A549 (cell line): ENCODE results near the gene RAPGEF6. TPM values are rescaled to one million over a fixed set of nuclear protein-coding genes. Genes with fewer than 3 reads are reported as not detected.

Experiments used
- ATAC-seq, 2 experiments: fragments of 200-7000 bp in 1 of 2; fragments of >200 bp in 1 of 2; cut with Nextera tagmentation in 1 of 2; cut with Tn5 transposase in 1 of 2; 3 replicates each; pipeline versions ENCODE4 v1.8.0 to v1.9.1; 2018 to 2020; ENCODE audit warnings: mild to moderate bottlenecking in 1 of 2, moderate library complexity in 1 of 2
- CTCF ChIA-PET: fragments of 300-600 bp; sonication (Branson Sonifier 250); formaldehyde crosslinking; extraction: SDS; loops from one replicate; lab custom pipeline; 2021; ENCODE audit warnings: antibody characterized with exemption, inconsistent platforms; lab: Yijun Ruan, JAX
- POLR2A ChIA-PET: fragments of 350-600 bp; formaldehyde crosslinking; extraction: SDS; loops from one replicate; lab custom pipeline; 2021; ENCODE audit warnings: antibody characterized with exemption, inconsistent platforms; lab: Yijun Ruan, JAX
- DNase-seq, 2 experiments: peaks; one replicate each; pipeline versions ENCODE4 v3.0.0 to v3.0.0-alpha.2; 2011 to 2016; ENCODE audit warnings: low read depth in 1 of 2, low spot score in 1 of 2
- FAIRE-seq: peaks from 2 replicates; lab custom pipeline; 2011; peaks lifted over from hg19 to GRCh38; lab: Jason Lieb, UNC
- H3K27ac ChIP-seq, 2 experiments: fragments of >200 bp; sonication (Bioruptor Twin); formaldehyde crosslinking; 3 replicates each; pipeline ENCODE4 v1.5.1; 2016 to 2017
- H3K4me1 ChIP-seq: fragments of >200 bp; sonication (Bioruptor Twin); formaldehyde crosslinking; 3 replicates; pipeline ENCODE4 v1.6.1; 2016
- H3K4me2 ChIP-seq: fragments of >200 bp; sonication (Bioruptor Twin); formaldehyde crosslinking; 3 replicates; pipeline ENCODE4 v1.6.1; 2016
- H3K4me3 ChIP-seq: fragments of >200 bp; sonication (Bioruptor Twin); formaldehyde crosslinking; 3 replicates; pipeline ENCODE4 v1.5.1; 2016
- H3K9me3 ChIP-seq: fragments of >200 bp; sonication (Bioruptor Twin); formaldehyde crosslinking; 3 replicates; pipeline ENCODE4 v1.6.1; 2016
- CBX2 ChIP-seq: fragments of 200-600 bp; sonication (generic); IDR thresholded peaks from 2 replicates; pipeline ENCODE4 v1.6.1; 2016; ENCODE audit warnings: low read depth, mild to moderate bottlenecking, borderline replicate concordance
- CHD4 ChIP-seq: fragments of 200-600 bp; sonication (generic); IDR thresholded peaks from 2 replicates; pipeline ENCODE4 v1.6.1; 2016; ENCODE audit warnings: antibody characterized with exemption, mild to moderate bottlenecking, borderline replicate concordance
- EHF ChIP-seq: fragments of 250-450 bp; sonication (Bioruptor Pico); IDR thresholded peaks from 2 replicates; pipeline ENCODE4 v1.5.0; 2020; ENCODE audit warnings: mild to moderate bottlenecking
- EP300 ChIP-seq, 2 experiments: fragments of >200 bp; sonication (Bioruptor Twin); formaldehyde crosslinking; IDR thresholded peaks; 2 replicates in 1 of 2; 3 replicates in 1 of 2; pipeline ENCODE4 v1.6.1; 2016 to 2017
- HOXB13 ChIP-seq: fragments of 250-450 bp; sonication (Bioruptor Pico); IDR thresholded peaks from 2 replicates; pipeline ENCODE4 v1.5.0; 2020; ENCODE audit warnings: low read depth, mild to moderate bottlenecking, moderate library complexity
- HOXB5 ChIP-seq: fragments of 250-450 bp; sonication (Bioruptor Pico); IDR thresholded peaks from 2 replicates; pipeline ENCODE4 v1.5.0; 2020; ENCODE audit warnings: mild to moderate bottlenecking, moderate library complexity
- MAFK ChIP-seq: fragments of 450-650 bp; IDR thresholded peaks from 2 replicates; pipeline ENCODE4 v1.6.1; 2014; ENCODE audit not compliant: partially characterized antibody
- MAZ ChIP-seq: fragments of 150-350 bp; IDR thresholded peaks from 2 replicates; pipeline ENCODE4 v1.6.1; 2014; ENCODE audit warnings: antibody characterized with exemption, low read depth, low read length, borderline replicate concordance
- NPAS2 ChIP-seq: fragments of 250-450 bp; sonication (Bioruptor Pico); IDR thresholded peaks from 2 replicates; pipeline ENCODE4 v1.8.0; 2022; ENCODE audit warnings: mild to moderate bottlenecking, moderate library complexity, borderline replicate concordance
- NR3C1 ChIP-seq: fragments of >200 bp; sonication (Bioruptor Twin); formaldehyde crosslinking; IDR thresholded peaks from 3 replicates; pipeline ENCODE4 v1.6.1; 2017
- POLR2A ChIP-seq: IDR thresholded peaks from 2 replicates; pipeline ENCODE4 v1.6.1; 2012; ENCODE audit warnings: mild to moderate bottlenecking, low read length
- RARB ChIP-seq: fragments of 250-450 bp; sonication (Bioruptor Pico); IDR thresholded peaks from 2 replicates; pipeline ENCODE4 v1.8.0; 2021; ENCODE audit warnings: mild to moderate bottlenecking, moderate library complexity
- RCOR1 ChIP-seq: fragments of 150-350 bp; IDR thresholded peaks from 2 replicates; pipeline ENCODE4 v1.6.1; 2014; ENCODE audit warnings: antibody characterized with exemption, low read length, low read depth
- REST ChIP-seq: fragments of 200-600 bp; sonication (generic); IDR thresholded peaks from 2 replicates; pipeline ENCODE4 v1.6.1; 2016; ENCODE audit warnings: antibody characterized with exemption, mild to moderate bottlenecking, moderate library complexity
- RFX5 ChIP-seq: fragments of 450-650 bp; IDR thresholded peaks from 2 replicates; pipeline ENCODE4 v1.7.1; 2014; ENCODE audit warnings: antibody characterized with exemption, mild to moderate bottlenecking, moderate library complexity
- SMC3 ChIP-seq: fragments of >200 bp; sonication (Bioruptor Twin); formaldehyde crosslinking; IDR thresholded peaks from 3 replicates; pipeline ENCODE4 v1.6.1; 2018; ENCODE audit warnings: inconsistent platforms
- SREBF2 ChIP-seq: fragments of 450-650 bp; IDR thresholded peaks from 2 replicates; pipeline ENCODE4 v1.6.1; 2014; ENCODE audit warnings: mild to moderate bottlenecking, moderate library complexity
- ZC3H11A ChIP-seq: fragments of 450-650 bp; IDR thresholded peaks from 2 replicates; pipeline ENCODE4 v1.6.1; 2014; ENCODE audit warnings: antibody characterized with exemption, mild to moderate bottlenecking
- ZSCAN20 ChIP-seq: fragments of 250-450 bp; sonication (Bioruptor Pico); IDR thresholded peaks from 2 replicates; pipeline ENCODE4 v1.8.0; 2022; ENCODE audit warnings: mild to moderate bottlenecking, moderate library complexity
- WGBS: methylation state at CpG from one replicate; pipeline ENCODE4 v1.1.6; 2017; ENCODE audit errors: missing lambda C conversion rate; 5-methylcytosine and 5-hydroxymethylcytosine counted together
- polyA plus RNA-seq, 4 experiments: library from polyadenylated mRNA; depleted of rRNA in 3 of 4; stranded (reverse); fragments of >200 nt; fragmentation: RNase III in 1 of 4; extraction: RNeasy Plus Mini Kit Qiagen cat#74134 plus additional on column Dnase treatment in 1 of 4; gene quantifications; 2 replicates in 3 of 4; 3 replicates in 1 of 4; pipeline ENCODE4 v1.2.3, GENCODE V29; 2011 to 2017
- TF ChIP-seq, protein P1 (sequence below): IDR thresholded peaks from 2 replicates; pipeline ENCODE4 v1.6.1; 2012
- TF ChIP-seq, protein P2 (sequence below): fragments of 450-650 bp; IDR thresholded peaks from 2 replicates; pipeline ENCODE4 v1.6.1; 2014; ENCODE audit warnings: antibody characterized with exemption
- TF ChIP-seq, protein P3 (sequence below): fragments of 250-450 bp; sonication (Bioruptor Pico); IDR thresholded peaks from 2 replicates; pipeline ENCODE4 v1.5.0; 2020; ENCODE audit warnings: low read depth, mild to moderate bottlenecking, moderate library complexity
- TF ChIP-seq, protein P4 (sequence below): fragments of 150-350 bp; IDR thresholded peaks from 2 replicates; pipeline ENCODE4 v1.6.1; 2014; ENCODE audit warnings: low read depth, mild to moderate bottlenecking, low read length

Gene RAPGEF6
- polyA plus RNA-seq, 2 of the 4 experiments (the other 2 are of a cell fraction) = 5.9 to 15.2 TPM

DNA sequence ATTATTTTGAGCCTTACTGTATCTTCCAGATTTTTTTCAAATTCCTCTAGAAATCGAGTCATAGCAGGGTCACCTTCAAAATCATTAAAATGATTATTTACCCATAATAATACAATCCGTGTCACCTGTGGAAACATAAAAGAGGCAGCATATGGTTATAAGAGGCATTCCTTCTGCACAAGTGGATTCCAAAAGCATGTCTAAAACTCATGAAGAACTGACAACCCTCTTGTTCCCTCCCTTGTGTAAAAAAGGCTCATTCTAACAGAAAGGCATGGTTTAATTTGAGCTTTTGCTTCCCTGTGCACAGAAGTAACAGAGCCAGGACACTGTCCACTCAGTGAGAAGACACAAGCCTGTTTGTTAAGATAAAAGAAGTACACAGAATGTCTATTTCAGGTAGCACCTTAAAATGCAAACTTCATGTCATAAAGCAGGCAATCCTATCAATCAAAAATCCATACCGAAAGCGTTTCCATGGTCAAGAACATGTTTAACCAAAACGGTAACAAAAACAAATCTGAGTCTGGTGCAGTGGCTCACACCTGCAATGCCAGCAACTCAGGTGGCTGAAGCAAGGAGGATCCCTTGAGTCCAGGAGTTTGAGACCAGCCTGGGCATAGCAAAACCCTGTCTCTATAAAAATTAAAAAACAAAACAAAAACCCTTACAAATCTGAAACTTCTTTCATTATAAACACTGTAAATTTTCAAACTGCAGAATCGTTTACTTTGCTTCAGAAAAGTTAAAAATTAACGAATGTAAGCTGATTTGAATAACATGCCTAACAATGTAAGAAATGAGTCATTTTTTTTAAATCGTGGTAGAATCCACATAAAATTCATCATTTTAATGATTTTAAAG, 139.3 kb downstream of the RAPGEF6 start:
- H3K4me1 ChIP-seq = peaks cover 14% of the 10 kb centered on the region; the same call in 2 of the 3 replicates
- ATAC-seq (no peak), FAIRE-seq (no peak), DNase-seq (no peak)
- WGBS = 70% methylated on average over 8 of the region's 8 CpGs
- H3K4me2 ChIP-seq = no peak overlapping the region
- no peak overlapping the region for H3K27ac ChIP-seq
- ChIA-PET CTCF (interaction anchor here (1.0 to 1.5 kb wide), 4 partner anchors 10 to 93 kb away, joined by 3 to 4 read pairs (median 3); no protein-coding TSS in a partner anchor), POLR2A (no interaction called here)
- no peak for TF ChIP-seq ZSCAN20 (CRISPR knock-in tag)
- no peak for TF ChIP-seq EHF
- no peak overlapping the region for H3K4me3 ChIP-seq
- H3K9me3 ChIP-seq = no peaks in the 10 kb centered on the region

- peaks cover 8% of the 10 kb centered on the region; the same call in 2 of the 3 replicates for H3K4me1 ChIP-seq
- ATAC-seq = no peak
- no peak overlapping the region for H3K4me2 ChIP-seq
- POLR2A ChIA-PET = no interaction called here
- FAIRE-seq = no peak
- WGBS = 85% methylated on average over 1 of the region's 1 CpG
- H3K4me3 ChIP-seq = no peak overlapping the region
- H3K9me3 ChIP-seq = 0 out of 3 replicates have a peak, but pooled peaks cover 3% of the 10 kb centered on the region
- no peak for TF ChIP-seq SMC3
- no peak for TF ChIP-seq RARB (CRISPR knock-in tag)
- TF ChIP-seq CBX2 = no peak
- TF ChIP-seq MAFK = no peak
- CTCF ChIA-PET = no interaction called here
- no peak overlapping the region for H3K27ac ChIP-seq
- DNase-seq = no peak
Observed at GRCh38 chr5:131491749-131492148, 143.3 kb downstream of the RAPGEF6 start.

DNA sequence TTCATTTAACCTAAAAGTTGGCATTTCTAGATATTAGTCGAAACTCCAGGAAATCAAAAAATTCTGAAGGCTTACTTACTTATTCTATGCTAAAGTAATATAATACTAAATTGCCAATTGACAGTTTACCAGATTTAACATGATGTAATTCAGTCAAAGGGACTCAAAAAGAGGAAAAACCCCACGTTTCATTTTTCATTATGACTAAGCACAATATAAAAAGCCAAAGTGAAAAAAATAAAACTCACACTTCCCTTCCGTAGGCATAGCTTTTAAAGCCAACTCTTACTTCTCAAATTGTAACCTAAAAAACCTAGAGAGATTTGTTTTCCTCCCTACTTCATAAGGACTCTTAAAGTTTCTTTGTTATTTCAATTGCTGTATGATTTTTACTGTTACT, 146.6 kb downstream of the RAPGEF6 start:
- DNase-seq (no peak), ATAC-seq (no peak), FAIRE-seq (no peak)
- no peak for TF ChIP-seq HOXB13 (CRISPR knock-in tag)
- no peak for TF ChIP-seq NR3C1
- no peak for TF ChIP-seq MAZ
- TF ChIP-seq CHD4 = no peak
- TF ChIP-seq, protein P1, sequence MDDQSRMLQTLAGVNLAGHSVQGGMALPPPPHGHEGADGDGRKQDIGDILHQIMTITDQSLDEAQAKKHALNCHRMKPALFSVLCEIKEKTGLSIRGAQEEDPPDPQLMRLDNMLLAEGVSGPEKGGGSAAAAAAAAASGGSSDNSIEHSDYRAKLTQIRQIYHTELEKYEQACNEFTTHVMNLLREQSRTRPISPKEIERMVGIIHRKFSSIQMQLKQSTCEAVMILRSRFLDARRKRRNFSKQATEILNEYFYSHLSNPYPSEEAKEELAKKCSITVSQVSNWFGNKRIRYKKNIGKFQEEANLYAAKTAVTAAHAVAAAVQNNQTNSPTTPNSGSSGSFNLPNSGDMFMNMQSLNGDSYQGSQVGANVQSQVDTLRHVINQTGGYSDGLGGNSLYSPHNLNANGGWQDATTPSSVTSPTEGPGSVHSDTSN = no peak
- no peak for TF ChIP-seq POLR2A
- no peak for TF ChIP-seq EP300 (IDR thresholded peaks at IDR 0.05)
- TF ChIP-seq ZSCAN20 (CRISPR knock-in tag) = no peak
- TF ChIP-seq, protein P2, sequence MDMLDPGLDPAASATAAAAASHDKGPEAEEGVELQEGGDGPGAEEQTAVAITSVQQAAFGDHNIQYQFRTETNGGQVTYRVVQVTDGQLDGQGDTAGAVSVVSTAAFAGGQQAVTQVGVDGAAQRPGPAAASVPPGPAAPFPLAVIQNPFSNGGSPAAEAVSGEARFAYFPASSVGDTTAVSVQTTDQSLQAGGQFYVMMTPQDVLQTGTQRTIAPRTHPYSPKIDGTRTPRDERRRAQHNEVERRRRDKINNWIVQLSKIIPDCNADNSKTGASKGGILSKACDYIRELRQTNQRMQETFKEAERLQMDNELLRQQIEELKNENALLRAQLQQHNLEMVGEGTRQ = no peak
- TF ChIP-seq, protein P3, sequence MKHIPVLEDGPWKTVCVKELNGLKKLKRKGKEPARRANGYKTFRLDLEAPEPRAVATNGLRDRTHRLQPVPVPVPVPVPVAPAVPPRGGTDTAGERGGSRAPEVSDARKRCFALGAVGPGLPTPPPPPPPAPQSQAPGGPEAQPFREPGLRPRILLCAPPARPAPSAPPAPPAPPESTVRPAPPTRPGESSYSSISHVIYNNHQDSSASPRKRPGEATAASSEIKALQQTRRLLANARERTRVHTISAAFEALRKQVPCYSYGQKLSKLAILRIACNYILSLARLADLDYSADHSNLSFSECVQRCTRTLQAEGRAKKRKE (CRISPR knock-in tag) = no peak
- no peak for TF ChIP-seq SREBF2
- TF ChIP-seq RCOR1 = no peak
- no peak for TF ChIP-seq HOXB5 (CRISPR knock-in tag)
- no peak for TF ChIP-seq ZC3H11A
- TF ChIP-seq RFX5 = no peak
- TF ChIP-seq NPAS2 (CRISPR knock-in tag) = no peak
- TF ChIP-seq, protein P4, sequence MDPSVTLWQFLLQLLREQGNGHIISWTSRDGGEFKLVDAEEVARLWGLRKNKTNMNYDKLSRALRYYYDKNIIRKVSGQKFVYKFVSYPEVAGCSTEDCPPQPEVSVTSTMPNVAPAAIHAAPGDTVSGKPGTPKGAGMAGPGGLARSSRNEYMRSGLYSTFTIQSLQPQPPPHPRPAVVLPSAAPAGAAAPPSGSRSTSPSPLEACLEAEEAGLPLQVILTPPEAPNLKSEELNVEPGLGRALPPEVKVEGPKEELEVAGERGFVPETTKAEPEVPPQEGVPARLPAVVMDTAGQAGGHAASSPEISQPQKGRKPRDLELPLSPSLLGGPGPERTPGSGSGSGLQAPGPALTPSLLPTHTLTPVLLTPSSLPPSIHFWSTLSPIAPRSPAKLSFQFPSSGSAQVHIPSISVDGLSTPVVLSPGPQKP = no peak
- TF ChIP-seq MAFK = no peak
- no peak for TF ChIP-seq REST
- no peak overlapping the region for H3K4me3 ChIP-seq
- ChIA-PET POLR2A (no interaction called here), CTCF (no interaction called here)
- H3K4me2 ChIP-seq = no peak overlapping the region
- H3K9me3 ChIP-seq = 0 out of 3 replicates have a peak, but pooled peaks cover 3% of the 10 kb centered on the region
- no peaks in the 10 kb centered on the region for H3K4me1 ChIP-seq
- H3K27ac ChIP-seq = no peak overlapping the region
- 75% methylated on average over 3 of the region's 3 CpGs for WGBS
